HG02763 (cell line): ENCODE measurements around the gene PRKG1.
"Not testable (repeated sequence)": the region's sequence is repeated elsewhere in the genome, so short reads cannot be mapped to it uniquely, and the experiment has no call there.

Experiments used
- ATAC-seq: cut with Tn5 transposase; IDR thresholded peaks from one replicate; pipeline ENCODE4 v1.9.1; 2021; ENCODE audit warnings: mild to moderate bottlenecking, moderate library complexity; ENCODE audit not compliant: unreplicated experiment

The PRKG1 gene

DNA sequence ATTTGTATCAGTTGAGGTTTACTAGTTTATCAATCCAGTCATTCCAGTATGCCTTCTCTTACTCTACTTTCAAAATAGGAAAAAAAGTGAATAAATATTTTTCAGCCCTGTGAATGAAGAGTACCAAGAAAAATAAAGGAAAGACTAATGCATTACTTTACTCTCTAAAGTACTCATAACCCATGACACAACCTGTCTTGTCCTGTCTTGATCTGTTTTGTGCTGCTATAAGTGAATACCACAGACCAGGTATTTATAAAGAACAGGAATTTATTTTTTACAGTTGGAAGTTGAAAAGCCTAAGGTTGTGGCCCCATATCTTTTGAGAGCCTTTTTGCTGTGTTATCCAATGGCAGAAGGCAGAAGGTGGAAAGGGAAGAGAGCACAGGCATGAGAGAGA, 1045.2 kb downstream of the PRKG1 start:
- ATAC-seq = no peak

- ATAC-seq = no peak
These were observed 1047.4 kb downstream of the PRKG1 start for GRCh38 chr10:52121688-52122087.

DNA sequence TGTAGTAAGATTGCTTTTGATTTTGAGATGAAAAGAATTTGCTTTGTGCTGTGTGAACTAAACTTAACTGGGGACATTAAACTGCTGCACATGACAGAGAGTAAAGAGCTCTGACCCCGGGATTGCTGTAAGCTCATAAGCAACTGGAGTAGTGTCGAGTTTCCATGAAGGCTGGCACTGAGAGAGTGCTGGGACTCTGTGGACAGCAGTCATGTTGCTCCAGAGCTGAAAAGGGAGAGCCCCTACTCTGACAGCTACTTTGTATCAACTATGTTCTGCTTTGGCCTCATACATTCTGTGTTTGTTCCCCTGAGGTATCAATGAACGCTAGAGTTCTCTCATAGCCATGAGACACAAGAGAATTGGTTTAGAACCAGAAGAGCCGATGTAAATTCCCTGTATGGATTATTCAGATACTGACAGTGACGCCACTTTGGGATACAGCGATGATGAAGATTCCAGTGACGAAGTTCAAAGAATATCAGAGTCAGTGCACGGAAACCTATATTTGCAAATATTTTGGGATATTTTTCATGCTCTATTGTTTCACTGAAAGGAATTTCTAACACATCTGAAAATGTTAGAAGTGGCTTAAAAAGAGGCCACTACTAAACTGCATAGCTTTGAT, 1053.9 kb downstream of the PRKG1 start:
- ATAC-seq = no peak

DNA sequence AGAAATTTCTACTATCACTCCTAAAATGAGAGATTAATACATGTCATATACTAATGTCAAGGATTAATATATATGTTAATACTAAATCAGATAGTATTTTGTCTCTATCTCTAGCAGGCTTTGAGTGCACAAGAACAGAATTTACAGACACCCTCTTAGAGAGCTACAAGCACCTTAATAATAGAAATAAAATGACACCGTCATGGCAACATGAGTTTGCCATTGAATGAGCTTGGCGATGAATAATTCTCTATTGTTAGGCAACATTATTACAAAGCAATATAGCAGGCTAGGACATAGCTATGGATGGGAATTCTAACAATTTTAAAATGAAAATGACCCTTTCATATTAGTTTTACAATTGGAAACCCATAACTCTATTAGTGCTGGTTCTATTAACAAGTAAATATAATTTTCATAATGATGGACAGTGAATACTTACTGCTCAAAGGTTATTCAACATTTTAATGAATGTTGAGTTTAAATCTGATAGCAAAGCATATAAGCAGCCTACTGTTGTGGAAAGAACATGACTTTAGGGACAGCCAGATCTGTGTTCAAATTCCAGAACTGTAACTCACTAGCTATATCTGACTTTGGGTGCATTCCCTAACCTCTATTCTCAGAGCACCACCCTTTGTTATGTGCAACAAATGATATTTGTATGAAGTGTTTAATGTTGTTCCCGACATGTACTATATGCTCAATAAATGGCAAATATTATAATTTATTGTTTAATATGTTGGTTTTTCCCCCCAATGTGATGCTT, 1055.3 kb downstream of the PRKG1 start:
- no peak for ATAC-seq

DNA sequence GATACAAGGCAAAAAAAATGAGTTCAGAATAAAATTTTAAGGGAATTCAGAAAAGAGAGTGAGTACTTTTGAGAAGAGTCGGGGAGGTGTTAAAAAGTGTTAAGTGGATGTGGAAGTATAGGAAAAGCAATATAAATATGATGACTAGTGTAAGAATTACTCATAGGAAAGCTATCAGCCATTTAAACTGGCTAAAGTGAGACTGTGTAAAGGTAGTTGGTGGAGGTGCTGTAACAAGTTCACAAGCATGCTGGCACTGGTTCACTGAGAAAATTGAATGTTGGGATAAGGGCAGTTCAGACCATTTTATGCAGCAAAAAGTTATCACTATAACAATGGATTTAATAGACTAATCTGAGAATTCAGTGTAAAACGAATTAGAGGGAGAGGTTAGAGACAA, 1060.8 kb downstream of the PRKG1 start:
- ATAC-seq = no peak

GRCh38 chr10:52136921-52137320, 1062.6 kb downstream of the PRKG1 start:
- ATAC-seq = no peak

GRCh38 chr10:52143338-52143737, 1069.1 kb downstream of the PRKG1 start:
- no peak for ATAC-seq

- no peak for ATAC-seq
These were observed 1071.3 kb downstream of the PRKG1 start for GRCh38 chr10:52145636-52146035.

DNA sequence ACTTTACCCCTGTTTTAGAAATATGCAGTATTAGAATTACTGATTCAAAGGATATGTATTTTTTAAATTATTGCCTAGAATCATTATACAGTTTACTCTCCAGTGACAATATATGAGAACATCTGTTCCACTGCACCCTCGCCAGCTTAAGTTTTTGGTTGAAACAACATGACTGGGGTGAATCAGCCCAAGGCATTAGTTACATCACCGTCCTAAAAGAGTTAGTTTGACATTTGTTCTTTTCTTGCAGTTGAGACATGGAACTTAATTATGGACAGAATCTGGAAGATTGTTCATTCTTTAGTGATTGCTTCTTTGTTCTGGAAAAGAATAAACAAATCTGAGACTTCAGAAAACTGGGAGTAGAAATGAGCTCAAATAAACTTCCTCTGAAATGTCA, 1072.5 kb downstream of the PRKG1 start:
- ATAC-seq = no peak

GRCh38 chr10:52170776-52171175, 1096.5 kb downstream of the PRKG1 start:
- no peak for ATAC-seq

- ATAC-seq = no peak
These were observed 1098.3 kb downstream of the PRKG1 start for GRCh38 chr10:52172581-52172980.

- no peak for ATAC-seq
These were observed 1111.0 kb downstream of the PRKG1 start for GRCh38 chr10:52185256-52185655.

DNA sequence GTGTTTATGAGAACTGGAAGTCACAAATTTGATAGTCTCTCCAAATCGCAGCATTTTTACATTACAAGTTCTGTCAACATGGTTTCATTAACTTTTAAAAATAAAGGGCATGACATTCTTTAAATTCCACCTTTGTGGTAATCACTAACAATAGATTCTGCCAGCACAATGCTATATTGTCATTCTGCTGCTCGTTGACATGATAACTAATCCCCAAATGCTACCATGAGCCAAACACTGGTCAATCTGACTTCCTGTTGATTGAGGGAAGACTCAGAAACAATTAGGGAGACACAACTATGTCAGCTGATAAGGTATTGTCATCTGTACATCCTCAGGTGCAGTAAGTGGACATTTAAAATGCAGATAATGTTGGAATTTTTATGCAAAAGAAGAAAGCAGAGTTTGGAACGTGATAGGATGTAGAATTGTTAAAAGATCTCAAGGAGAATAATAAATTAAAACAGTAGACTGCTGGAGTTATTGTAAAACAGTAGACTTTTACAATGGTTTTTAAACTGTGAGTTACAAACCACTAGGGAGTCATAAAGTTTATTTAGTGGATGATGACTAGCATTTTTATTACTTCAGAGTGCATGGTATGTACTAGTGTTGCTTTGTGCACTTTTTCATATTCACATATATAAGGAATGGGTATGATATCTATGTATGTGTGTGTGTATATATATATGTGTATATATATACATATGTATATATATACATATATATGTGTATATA, 1113.4 kb downstream of the PRKG1 start:
- no peak for ATAC-seq

GRCh38 chr10:52191049-52191448, 1116.8 kb downstream of the PRKG1 start:
- no peak for ATAC-seq

DNA sequence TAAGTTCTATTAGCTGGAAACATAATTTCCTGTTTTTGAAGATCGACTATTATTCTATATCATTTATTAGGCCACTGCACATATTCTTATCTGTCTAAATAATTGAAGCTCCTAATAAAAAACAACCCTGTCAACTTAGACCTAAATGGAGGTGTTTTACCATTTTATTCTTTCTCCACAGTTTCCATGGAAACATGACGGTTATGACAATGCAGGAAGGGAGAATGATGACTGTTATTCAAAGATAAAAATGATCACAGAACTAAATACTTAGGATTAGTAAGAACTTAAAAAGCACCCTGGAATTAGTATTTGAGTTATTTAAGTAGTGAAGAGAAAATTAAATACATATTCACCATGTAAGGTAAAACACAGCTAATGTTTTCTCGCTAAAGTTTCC, 1119.9 kb downstream of the PRKG1 start:
- no peak for ATAC-seq

DNA sequence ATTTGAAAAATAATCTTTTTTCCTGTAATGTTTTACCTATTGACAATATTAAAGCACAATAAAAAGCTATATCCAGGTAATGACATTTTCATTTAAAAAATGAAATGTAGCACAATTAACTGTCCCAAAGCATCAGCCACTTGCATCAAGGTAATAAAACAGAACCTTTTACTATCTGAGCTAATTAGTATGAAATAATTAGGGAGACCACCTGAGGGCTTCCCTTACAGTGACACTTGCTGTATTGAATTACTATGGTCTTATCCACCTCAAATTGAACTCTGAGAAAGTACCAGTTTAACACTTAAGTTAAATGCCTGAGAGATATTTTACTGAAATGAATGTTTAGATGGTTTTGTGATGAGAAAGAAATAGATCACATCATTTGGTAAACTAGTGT, 1120.4 kb downstream of the PRKG1 start:
- ATAC-seq = no peak

DNA sequence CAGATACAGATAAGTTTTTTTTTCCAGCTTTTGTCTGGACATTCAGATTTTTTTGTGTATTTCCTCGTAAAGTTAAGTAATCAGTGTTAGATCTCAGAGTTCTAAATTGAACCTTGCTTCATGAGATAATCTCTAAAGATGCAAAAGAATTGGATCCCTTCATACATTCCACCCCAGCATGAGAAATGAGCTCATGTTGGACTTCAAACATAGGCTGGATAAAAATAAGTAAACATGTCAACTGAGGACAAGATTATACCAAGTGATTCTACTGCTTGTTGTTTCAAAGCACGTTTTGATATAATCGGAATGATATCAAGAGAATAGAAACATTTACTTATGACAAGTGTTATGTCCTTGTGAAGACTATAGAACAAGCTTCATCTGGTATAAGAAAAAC, 1122.8 kb downstream of the PRKG1 start:
- ATAC-seq = no peak

DNA sequence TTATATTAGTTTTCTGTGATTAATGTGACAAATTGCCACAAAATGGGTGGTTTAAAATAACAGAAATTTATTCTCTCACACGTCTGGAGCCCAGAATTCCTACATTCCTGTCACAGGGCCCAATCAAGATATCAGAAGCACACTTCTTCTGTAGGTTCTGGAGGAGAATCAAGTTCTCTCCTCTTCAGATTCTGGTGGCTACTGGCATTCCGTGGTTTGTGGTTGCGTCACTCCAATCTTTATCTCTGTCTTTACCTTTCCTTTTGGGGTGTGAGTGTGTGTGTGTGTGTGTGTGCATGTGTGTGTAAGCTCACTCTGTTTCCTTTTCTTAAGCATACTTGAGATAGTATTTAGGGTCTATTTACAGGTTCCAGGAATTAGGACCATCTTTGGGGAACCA, 1124.3 kb downstream of the PRKG1 start:
- ATAC-seq = no peak

- not testable (repeated sequence) for ATAC-seq
These were observed 1130.6 kb downstream of the PRKG1 start for GRCh38 chr10:52204906-52205305.

GRCh38 chr10:52208365-52208764, 1134.1 kb downstream of the PRKG1 start:
- ATAC-seq = no peak

DNA sequence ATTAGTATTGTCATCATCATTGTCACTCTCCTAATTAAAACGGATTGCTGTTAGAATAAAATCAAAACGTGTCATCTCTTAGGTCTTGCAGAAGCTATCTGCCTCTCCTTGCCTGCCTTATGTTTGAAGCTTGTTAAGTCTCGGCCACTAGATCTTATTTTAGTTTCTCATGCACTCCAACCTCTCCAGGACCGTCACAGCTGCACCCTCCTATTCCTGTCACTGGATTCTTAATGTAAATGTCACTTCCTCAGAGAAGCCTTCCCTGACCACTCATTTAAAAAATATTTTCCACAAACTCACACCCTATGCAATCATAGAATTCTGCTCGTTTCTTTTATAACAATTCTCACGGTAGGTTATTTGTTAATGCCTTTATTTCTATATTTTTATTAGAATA, 1135.9 kb downstream of the PRKG1 start:
- no peak for ATAC-seq

DNA sequence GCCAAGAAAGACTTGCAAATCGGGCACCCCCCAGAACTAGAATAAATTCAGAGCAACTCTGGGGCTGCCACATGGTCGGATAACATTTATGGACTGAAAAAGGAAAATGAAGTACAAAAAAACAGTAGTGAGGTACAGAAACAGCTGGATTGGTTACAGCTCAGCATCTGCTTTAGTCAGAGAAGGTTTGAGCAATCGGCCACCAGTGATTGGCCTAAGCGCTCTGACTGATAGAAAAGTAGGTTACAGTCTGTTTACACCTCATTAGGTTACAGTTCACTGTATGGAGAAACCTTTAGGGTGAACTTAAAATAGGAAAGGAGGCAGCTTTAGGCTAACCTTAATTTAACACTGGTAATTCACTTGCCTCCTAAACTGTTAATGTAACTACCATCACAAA, 1137.8 kb downstream of the PRKG1 start:
- no peak for ATAC-seq
